Immature natural killer cell (primary cell): Measurements from ENCODE around the gene KRT28. TPM values are rescaled to one million over a fixed set of nuclear protein-coding genes. Genes with fewer than 3 reads are reported as not detected.
"Not testable (repeated sequence)": the region's sequence is repeated elsewhere in the genome, so short reads cannot be mapped to it uniquely, and the experiment has no call there.

Source experiments
- DNase-seq, 3 donors: peaks; one replicate each; pipeline ENCODE4 v3.0.0; 2022; ENCODE audit warnings: mixed read lengths in 1 of 3
- H3K27ac Mint-ChIP-seq, 6 donors: one replicate each; pipeline ENCODE4 v1.8.0; 2020; ENCODE audit warnings: mixed read lengths in 6 of 6, mild to moderate bottlenecking in 5 of 6, inconsistent platforms in 4 of 6, moderate library complexity in 3 of 6
- H3K27me3 Mint-ChIP-seq, 3 donors: one replicate each; pipeline ENCODE4 v1.8.0; 2020 to 2021; ENCODE audit warnings: low read depth in 3 of 3, mild to moderate bottlenecking in 3 of 3, mixed read lengths in 3 of 3, moderate library complexity in 3 of 3, inconsistent platforms in 1 of 3
- H3K36me3 Mint-ChIP-seq, 3 donors: one replicate each; pipeline ENCODE4 v1.8.0; 2020; ENCODE audit warnings: mixed read lengths in 3 of 3, inconsistent platforms in 2 of 3, mild to moderate bottlenecking in 2 of 3
- H3K4me1 Mint-ChIP-seq, 2 donors: one replicate each; pipeline ENCODE4 v1.8.0; 2020; ENCODE audit warnings: inconsistent platforms in 2 of 2, mild to moderate bottlenecking in 2 of 2, mixed read lengths in 2 of 2, moderate library complexity in 1 of 2
- H3K4me3 Mint-ChIP-seq, 5 donors: one replicate each; pipeline ENCODE4 v1.8.0; 2020; ENCODE audit warnings: mild to moderate bottlenecking in 5 of 5, mixed read lengths in 5 of 5, inconsistent platforms in 3 of 5, moderate library complexity in 3 of 5
- H3K9me3 Mint-ChIP-seq, 6 donors: one replicate each; pipeline ENCODE4 v1.8.0; 2020; ENCODE audit warnings: mild to moderate bottlenecking in 6 of 6, mixed read lengths in 6 of 6, inconsistent platforms in 4 of 6, moderate library complexity in 3 of 6
- polyA plus RNA-seq, 3 donors: library from polyadenylated mRNA; unstranded; fragments of 300-500 nt; fragmentation: Illumina TruSeq; gene quantifications; one replicate each; pipeline ENCODE4 v1.2.3, GENCODE V29; 2021

Gene KRT28
- polyA plus RNA-seq, 3 donors from 2014 or later: not detected

GRCh38 chr17:40750391-40750790, 49.4 kb downstream of the KRT28 start:
- Mint-ChIP-seq H3K27ac (no peak overlapping the region), H3K36me3 (no peaks in the 10 kb centered on the region), H3K4me3 (no peak overlapping the region), H3K27me3 (peaks cover 2 to 12% (median 5%) of the 10 kb centered on the region in 3 donors), H3K4me1 (no peaks in the 10 kb centered on the region), H3K9me3 (peaks cover 0 to 8% (median 2%) of the 10 kb centered on the region in 6 donors)
- DNase-seq: no peak

- H3K9me3 Mint-ChIP-seq, H3K27ac Mint-ChIP-seq, H3K36me3 Mint-ChIP-seq, H3K4me1 Mint-ChIP-seq, H3K4me3 Mint-ChIP-seq, DNase-seq: not testable (repeated sequence)
- peaks cover 5 to 17% (median 12%) of the 10 kb centered on the region in 3 donors for H3K27me3 Mint-ChIP-seq
These were observed 51.1 kb downstream of the KRT28 start for GRCh38 chr17:40748666-40749065.

Other genes with a start within 250 kb of the KRT28 start
- 10 to 100 TPM; 29.6 to 50.9 (median 43.2) TPM for gene CCR7, start 234.5 kb downstream of the KRT28 start, polyA plus RNA-seq
- gene SMARCE1, start 152.1 kb downstream of the KRT28 start, polyA plus RNA-seq: 100 to 1,000 TPM; 196 to 261 (median 223) TPM
- gene KRT222, start 134.8 kb downstream of the KRT28 start, polyA plus RNA-seq: not detected
- not detected for gene KRT24, start 96.2 kb downstream of the KRT28 start, polyA plus RNA-seq
- gene KRT25, start 44.6 kb downstream of the KRT28 start, polyA plus RNA-seq: not detected
- not detected for gene KRT26, start 27.8 kb downstream of the KRT28 start, polyA plus RNA-seq
- gene KRT27, start 17.4 kb downstream of the KRT28 start, polyA plus RNA-seq: not detected
- gene KRT10, start 22.7 kb upstream of the KRT28 start, polyA plus RNA-seq: 100 to 1,000 TPM; 120 to 191 (median 182) TPM
- not detected for gene KRT12, start 67.3 kb upstream of the KRT28 start, polyA plus RNA-seq
- not detected for gene KRT20, start 85.3 kb upstream of the KRT28 start, polyA plus RNA-seq
- not detected for gene KRT23, start 137.7 kb upstream of the KRT28 start, polyA plus RNA-seq
- not detected for gene KRT39, start 167.0 kb upstream of the KRT28 start, polyA plus RNA-seq
- not detected for gene KRT40, start 184.4 kb upstream of the KRT28 start, polyA plus RNA-seq
- gene KRTAP3-3, start 194.2 kb upstream of the KRT28 start, polyA plus RNA-seq: not detected
- gene KRTAP3-2, start 199.9 kb upstream of the KRT28 start, polyA plus RNA-seq: not detected
- gene KRTAP3-1, start 209.2 kb upstream of the KRT28 start, polyA plus RNA-seq: not detected
- not detected for gene KRTAP1-5, start 227.2 kb upstream of the KRT28 start, polyA plus RNA-seq
- not detected for gene KRTAP1-4, start 230.2 kb upstream of the KRT28 start, polyA plus RNA-seq
- not detected for gene KRTAP1-3, start 234.9 kb upstream of the KRT28 start, polyA plus RNA-seq
- not detected for gene KRTAP1-1, start 241.5 kb upstream of the KRT28 start, polyA plus RNA-seq
- not detected for gene KRTAP2-1, start 247.4 kb upstream of the KRT28 start, polyA plus RNA-seq